ENCODE data around the gene TRAK2. TPM values are rescaled to one million over a fixed set of nuclear protein-coding genes. Genes with fewer than 3 reads are reported as not detected.
"Not testable (repeated sequence)": the region's sequence is repeated elsewhere in the genome, so short reads cannot be mapped to it uniquely, and the experiment has no call there.

The TRAK2 gene
- total RNA-seq, 1 donor from 2014 or later = 38.9 TPM

DNA sequence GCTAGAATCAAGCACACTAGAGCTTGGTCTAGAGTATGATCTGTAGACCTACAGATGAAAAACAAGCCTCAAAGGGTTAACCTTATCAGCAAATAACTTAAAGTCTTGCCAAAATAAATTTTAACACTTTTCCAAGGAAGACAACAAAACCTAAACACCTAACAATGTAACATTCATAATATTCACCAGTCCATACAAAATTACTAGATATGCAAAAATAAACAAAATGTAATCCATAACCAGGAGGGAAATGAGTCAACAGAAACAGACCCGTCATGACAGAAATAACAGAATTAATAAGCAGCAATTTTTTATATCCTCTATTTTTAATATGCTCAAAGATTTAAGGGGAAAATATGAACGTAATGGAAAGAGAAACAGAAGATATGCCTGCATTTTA lies 36.1 kb downstream of the TRAK2 start:
- intact Hi-C loops (cut with micrococcal nuclease) = loop anchor here (2.0 to 5.0 kb wide), 3 partner anchors 18 to 158 kb away; partner anchors contain the start of genes STRADB and TRAK2

DNA sequence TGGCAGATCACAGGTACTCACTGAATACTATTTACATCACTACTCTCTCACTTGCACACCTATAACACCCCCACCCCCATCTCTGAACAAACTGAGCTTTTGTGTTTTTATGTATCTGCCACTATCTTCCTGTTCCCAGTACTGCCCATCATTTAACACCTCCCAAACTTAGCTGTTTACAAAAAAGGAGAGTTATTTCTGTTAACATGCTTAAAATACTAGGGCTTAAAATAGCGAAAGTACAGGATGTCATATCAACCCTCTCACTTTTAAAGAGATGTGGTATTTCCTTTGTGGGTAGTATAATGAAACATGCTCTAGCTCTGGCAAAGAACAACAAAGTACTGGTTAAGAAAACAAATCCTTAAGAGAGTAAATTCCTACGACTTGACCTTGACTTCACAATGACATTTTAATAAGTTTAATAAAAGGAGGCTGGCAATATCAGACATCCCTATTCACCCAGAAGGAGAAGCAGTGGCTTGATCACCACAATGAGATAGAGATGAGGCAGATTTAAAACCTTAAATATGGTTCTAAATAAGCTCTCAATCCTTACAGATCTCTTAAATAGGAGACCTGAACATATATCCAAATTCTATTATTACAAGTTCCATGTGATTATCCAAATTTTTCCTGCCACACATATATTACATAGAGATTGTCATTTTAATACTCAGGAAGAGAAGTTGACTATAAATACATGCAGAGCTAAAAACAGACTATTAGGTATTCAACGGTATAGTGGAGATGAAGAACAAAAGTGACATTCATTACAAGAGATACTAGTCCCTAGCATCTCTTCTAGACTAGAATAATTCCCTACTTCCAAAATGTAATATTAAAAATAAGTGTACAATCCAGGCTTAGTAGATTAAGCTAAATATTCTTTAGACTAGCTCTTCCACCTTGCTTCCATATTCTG lies 36.9 kb downstream of the TRAK2 start:
- intact Hi-C loops (cut with micrococcal nuclease) = loop anchor here (2.0 to 5.0 kb wide), 3 partner anchors 18 to 157 kb away; partner anchors contain the start of genes STRADB and TRAK2

DNA sequence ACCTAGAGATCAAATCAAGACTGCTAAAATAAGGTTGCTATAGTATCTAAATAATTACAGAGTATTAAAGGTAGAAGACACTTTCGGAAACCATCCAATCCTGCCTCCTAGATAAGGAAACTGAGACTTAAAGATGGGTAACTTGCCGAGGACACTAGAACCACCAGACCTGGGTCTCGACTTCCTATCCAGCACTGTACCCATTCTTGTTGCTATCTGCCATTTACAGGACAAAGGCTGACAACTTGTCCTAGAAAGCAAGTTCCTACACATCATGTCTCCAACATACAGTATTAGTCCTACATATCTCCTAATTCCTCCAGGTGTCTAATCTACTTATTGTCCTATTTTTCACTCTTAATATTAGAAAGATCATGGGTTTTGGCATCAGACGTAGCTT lies 37.7 kb downstream of the TRAK2 start:
- intact Hi-C loops (cut with micrococcal nuclease) = no loop called here

DNA sequence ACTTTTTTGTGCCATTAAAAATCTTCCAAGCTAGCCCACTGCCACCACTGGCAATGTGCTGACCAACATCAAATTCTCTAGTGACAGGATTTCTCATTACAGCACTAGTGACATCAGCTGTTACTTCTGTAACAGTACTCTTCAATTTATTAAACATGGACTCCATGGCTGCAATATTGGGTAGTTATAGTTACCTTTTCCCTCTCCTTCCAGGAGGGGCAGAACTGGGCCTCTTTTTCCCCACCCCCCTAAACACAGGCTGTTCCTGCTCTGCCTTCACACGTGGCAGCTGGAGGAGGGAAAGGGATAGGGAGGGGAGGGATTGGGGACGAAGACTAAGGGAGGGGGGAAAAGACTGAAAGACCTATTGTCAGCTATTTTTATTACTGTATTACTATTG lies 38.1 kb downstream of the TRAK2 start:
- intact Hi-C loops (cut with micrococcal nuclease) = no loop called here

DNA sequence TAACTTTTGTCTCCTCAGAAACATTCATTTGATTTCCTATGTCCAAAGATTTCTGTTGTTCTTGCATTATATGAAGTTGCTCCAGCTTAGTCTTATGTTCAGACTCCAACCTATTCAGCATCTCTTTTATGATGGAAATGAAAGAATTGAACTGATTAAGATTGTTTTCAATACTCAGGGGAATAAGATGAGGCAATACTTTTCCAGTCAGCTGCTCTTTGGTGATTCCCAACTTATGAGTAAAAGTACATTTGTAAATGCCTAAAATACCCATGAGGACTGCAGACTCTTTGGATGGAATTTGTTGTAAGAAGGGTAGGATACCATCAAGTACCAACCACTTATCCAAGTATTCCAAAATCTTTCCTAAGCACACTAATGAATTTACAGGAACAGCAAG lies 39.8 kb downstream of the TRAK2 start:
- intact Hi-C loops (cut with micrococcal nuclease) = no loop called here

DNA sequence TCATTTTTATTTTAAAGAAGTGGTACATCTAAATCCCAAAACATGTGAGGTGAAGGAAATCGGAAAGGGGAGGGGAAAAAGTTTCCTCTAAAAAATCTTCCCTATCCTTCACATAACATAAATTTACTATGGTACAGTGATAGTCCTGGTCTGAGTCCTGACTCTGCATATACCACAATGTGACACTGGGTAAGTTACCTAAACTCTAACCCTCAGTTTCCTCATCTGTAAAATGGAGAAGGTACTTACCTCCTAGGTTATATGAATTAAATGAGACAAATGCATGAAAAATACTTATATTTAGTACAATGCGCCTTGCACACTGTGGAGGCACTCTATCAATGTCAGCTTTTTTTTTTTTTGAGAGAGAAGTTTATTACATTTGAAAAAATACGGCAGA lies 42.3 kb downstream of the TRAK2 start:
- intact Hi-C loops (cut with micrococcal nuclease) = no loop called here

DNA sequence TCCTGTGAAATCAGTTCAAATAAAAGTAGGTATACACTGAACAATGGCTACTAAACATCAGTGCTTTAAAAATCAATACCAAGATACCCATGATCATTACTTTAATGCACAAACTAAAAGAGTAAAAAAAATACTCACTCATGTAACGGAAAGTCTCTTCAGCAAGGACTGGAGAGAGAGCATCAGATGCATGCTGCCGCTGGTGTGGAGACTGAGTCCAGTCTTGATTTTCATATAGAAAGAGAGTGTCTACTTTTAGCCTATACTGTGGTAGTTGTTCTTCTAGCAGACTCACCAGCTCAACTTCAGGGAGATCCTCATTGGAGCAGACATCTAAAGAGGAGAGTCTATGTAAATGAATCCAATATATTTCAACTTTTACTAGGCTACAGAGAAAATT lies 44.0 kb downstream of the TRAK2 start:
- intact Hi-C loops (cut with micrococcal nuclease) = loop anchor here (2.0 kb wide), 1 partner anchor 44 kb away; the partner anchor contains the start of genes STRADB and TRAK2

DNA sequence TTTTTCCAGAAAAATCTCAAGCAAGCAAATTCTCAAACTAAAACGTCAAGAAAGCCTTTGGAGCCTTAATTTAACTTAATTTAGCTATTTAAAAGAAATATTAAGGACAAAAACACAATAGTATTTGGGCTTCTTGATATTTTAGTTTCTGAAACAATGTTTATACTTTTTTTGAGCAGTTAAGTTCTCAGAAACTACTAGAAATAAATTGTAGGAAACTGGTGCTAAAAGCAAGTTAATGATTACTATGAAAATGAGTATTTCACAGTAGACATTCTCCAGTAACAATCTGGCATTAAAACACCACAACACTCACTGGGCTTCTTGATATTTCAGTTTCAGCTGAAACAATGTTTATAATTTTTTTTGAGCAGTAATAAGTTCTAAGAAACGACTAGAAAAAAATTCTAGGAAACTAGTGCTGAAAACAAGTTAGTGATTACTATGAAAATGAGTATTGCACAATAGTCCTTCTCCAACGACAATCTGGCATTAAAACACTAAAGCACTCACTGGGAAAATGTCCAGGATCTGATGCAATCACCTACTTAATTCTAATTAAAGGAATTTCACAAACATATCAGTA lies 45.1 kb downstream of the TRAK2 start:
- intact Hi-C loops (cut with micrococcal nuclease) = loop anchor here (2.0 kb wide), 1 partner anchor 45 kb away; the partner anchor contains the start of genes STRADB and TRAK2

DNA sequence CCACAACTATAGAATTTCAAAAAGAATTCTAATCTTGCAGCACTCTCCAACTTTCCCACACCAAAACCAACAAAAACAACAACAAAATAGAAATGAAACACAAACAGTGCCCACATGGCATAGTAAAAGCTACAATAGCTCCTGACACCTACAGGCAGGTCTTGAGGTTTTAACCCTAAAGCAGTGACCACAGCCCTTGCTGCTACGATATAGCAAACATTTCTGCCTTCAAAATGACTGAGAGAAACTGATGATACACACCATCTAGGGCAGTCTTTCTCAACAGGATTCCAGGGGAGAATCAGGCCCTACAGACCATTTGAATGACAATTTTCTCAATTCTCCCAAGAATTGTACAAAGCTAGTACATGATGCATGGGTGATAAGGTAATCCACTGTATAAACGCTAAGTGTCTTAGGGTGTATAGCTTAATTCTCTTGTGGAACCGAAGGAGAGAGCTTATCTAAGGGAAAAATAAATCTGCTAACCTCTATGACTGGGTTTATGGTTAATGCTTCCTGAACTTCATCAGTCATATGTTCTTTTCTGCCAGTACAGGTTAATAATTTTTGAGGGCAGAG lies 46.5 kb downstream of the TRAK2 start:
- intact Hi-C loops (cut with micrococcal nuclease) = no loop called here

DNA sequence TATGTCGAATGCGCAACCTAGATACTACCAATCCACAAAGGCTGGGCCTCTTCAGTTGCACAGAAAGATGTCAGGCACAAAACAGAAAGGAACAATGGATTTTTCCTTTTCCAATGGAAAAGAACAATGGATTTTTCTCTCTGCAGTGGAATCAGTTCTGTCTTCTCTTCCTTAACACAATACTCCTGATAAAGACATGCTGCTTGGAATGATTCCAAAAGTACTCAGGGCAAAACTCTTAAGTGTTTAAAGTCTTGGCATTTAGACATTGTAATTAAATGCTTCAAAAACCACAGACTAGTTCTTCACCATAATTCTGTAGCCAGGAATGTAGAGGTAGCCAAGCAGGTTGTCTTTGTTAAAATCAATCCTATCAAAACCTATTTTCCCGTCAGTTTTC lies 47.4 kb downstream of the TRAK2 start:
- intact Hi-C loops (cut with micrococcal nuclease) = no loop called here

DNA sequence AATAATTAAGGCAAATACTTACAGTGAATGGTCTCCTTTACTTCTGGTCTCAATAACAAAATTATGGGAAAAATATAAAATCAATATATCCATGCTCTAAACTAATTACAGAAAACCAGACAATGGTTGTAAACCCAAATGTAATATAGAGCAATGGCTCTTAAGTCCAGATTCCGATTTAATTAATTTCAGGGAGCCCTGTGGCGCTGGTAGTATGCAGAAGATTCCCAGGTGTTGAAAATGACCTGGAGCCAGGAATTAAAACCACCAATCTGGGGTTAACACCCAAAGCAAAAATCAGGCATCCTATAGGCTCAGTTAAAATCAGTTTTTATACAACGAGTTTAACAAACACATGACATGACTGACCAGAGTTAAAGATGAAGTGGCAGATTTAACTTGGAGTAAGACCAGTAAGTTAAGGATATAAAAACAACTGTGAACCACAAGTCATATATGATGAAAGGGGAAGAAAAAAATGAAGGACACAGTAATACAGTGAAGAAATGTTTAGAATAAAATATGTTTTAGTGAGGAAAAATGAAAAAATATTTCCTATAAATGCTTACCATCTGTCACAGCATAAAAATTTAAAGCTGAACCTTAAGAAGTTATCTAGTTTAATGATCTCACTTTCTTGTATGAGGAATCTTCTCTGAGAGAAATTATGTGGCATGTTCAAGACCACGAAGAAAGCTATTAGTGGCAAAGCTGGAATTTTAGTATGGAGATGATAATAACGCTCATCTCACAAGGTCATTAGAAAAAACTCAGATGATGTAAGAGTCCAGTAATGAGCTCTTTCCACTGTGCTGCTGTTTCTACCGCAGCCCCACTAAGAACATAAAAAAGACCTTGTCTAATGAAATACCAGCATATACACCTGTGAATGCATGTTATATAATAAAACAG lies 48.4 kb downstream of the TRAK2 start:
- intact Hi-C loops (cut with micrococcal nuclease) = no loop called here

DNA sequence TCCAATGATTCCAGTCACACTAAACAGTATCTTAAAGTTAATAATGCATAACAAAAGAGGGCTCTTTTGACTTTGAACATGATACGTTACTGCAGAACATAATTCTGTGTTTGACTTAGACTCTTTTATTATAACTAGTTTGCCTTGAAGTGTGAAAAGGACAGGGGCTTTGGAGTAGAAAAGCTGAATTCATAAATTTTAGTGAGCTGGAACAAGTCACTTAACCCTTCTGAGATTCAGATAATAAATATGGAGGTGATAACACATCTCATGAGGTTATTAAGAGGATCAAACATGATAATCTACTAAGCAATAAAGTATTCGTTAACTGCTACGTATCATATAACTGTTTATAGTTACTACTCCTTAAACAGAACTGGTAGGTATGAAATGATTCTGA lies 49.4 kb downstream of the TRAK2 start:
- intact Hi-C loops (cut with micrococcal nuclease) = no loop called here

DNA sequence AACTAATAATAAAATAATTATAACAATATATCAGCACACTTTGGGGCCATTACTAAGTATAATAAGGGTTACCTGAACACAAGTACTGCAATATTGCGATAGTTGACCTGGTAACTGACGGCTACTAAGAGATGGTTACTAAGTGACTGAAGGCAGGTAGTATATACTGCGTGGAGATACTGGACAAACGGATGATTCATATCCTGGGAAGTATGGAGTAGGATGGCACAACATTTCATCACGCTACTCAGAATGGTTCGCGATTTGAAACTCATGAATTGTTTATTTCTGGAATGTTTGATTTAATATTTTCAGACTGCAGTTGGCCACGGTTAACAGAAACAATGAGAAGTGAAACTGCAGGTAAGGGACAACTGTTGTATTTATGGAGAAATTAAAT lies 54.7 kb downstream of the TRAK2 start:
- intact Hi-C loops (cut with micrococcal nuclease) = no loop called here

DNA sequence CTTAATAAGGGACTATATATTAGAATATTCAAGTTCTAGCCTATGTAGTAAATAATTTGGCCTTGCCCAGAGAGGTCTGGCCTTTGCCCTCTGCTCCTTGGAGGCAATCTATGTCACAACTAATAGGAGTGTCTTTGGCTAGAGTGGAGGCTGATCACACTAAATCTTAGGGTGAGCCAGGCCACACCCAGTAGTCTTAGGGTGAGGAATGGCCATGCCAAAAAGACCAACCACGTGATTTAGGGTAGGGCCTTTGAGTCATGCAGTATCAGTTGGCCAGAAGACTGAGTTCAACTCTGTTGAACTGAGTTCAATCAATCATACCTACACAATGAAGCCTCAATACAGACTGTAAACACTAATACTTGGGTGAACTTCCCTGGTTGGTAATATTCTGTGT lies 68.1 kb downstream of the TRAK2 start:
- intact Hi-C loops (cut with micrococcal nuclease) = no loop called here

DNA sequence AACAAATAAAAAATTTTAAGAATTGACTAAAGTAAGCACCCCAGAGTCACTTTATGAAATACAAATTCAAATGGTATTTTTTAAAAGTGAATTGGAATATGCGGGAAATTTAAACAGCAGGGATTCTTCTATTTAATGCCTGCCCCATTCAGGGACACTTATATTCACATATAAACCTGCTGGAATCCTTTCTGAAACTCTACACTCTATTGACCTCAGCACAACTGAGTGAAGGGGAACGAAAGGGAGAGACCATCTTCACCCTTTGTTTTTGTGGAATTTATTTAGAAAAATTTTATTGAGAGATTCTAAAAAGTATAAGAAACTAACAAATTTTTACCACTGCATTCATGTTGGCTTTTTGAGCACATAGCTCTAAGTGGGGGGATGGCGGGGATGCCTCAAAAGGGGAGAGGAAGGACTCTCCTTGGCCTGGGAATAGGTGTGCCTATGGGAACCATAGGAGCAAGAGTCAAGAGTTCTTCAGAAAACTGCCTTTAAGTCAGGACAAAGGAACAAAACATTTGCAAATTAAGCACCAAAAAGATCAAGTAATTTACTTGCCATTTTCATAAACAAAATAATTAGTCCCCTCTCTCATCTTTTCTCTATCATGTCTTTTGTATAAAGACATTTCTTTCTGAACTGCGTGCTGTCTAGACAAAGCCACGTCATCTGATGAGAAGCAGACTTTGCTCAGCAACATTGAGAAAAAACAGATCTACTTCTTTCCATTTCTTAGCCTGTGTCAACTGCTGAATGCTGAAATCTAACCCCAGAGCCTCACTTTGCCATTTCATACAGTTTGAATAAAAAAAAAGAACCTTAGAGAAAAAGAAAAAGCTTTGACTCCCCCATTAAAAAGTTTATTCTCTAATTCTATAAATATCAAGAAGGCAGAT lies 72.5 kb downstream of the TRAK2 start:
- intact Hi-C loops (cut with micrococcal nuclease) = no loop called here

DNA sequence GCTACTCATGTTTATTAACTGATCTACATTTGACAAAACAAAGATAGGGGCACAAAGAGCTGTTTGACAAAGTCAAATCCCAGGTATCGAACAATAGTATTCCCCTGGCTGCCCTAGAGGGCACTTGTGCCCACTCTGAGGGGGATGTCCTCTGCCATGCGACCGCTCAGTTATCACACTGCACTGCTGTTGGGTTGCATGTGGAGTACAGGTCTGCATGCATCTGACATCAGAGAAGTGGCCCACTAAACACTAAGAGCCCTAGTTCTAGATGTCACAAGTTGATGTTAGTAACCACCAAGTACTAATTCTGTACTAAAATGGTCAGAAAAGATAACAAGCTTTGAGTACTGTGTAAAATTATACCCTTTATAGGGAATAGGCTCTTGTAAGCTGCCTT lies 74.0 kb downstream of the TRAK2 start:
- intact Hi-C loops (cut with micrococcal nuclease) = no loop called here

DNA sequence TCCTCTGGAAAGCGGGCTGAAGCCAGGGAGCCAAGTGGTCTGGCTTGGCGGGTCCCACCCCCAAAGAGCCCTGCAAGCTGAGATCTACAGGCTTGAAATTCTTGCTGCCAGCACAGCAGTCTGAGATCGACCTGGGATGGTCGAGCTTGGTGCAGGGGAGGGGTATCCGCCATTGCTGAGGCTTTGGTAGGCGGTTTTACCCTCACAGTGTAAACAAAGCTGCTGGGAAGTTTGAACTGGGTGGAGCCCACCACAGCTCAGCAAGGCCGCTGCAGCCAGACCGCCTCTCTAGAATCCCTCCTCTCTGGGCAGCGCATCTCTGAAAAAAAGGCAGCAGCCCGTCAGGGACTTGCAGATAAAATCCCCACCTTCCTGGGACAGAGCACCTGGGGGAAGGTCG lies 81.5 kb downstream of the TRAK2 start:
- intact Hi-C loops (cut with micrococcal nuclease) = no loop called here

DNA sequence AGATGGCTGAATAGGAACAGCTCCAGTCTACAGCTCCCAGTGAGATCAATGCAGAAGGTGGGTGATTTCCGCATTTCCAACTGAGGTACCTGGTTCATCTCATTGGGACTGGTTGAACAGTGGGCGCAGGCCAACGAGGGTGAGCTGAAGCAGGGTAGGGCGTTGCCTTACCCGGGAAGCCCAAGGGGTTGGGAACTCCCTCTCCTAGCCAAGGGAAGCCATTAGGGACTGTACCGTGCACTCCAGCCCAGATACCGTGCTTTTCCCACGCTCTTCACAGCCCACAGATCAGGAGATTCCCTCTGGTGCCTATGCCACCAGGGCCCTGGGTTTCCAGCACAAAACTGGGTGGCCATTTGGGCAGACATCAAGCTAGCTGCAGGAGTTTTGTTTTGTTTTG lies 81.9 kb downstream of the TRAK2 start:
- intact Hi-C loops (cut with micrococcal nuclease) = not testable (repeated sequence)

DNA sequence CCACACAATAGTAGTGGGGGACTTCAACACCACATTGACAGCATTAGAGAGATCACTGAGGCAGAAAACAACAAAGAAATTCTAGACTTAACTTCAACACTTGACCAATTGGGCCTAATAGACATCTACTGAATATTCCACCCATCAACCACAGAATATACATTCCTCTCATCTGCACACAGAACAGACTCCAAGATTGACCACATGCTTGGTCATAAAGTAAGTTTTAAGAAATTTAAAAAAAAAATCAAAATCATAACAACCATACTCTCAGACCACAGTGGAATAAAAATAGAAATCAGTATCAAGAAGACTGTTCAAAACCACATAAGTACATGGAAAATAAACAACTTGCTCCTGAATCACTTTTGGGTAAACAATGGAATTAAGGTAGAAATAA lies 85.1 kb downstream of the TRAK2 start:
- intact Hi-C loops (cut with micrococcal nuclease) = no loop called here
